ENCODE data around the gene TMEM95.
A peak's percentile ranks its signal among the peaks of the same experiment; 100 is the strongest.

The TMEM95 gene

DNA sequence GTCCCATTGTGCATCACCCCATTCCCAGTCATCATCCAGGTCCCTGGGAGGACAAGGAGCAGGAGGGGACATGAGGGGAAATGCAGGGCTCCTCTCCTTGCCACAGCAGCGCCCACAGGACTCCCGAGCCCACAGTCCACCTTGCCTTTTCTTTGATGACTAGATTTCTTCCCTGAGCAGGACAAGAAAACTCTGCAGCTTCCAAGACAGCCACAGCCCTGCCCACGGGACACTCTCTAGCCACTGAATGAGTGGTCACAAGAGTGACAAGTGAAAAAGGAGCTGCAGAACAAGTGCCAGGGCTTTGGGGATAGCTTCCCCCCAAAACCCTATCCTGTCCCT is 30.5 kb upstream of the TMEM95 start:
- no peak for DNase-seq (ENCODE audit: low read depth)
- TF ChIP-seq, protein P1, sequence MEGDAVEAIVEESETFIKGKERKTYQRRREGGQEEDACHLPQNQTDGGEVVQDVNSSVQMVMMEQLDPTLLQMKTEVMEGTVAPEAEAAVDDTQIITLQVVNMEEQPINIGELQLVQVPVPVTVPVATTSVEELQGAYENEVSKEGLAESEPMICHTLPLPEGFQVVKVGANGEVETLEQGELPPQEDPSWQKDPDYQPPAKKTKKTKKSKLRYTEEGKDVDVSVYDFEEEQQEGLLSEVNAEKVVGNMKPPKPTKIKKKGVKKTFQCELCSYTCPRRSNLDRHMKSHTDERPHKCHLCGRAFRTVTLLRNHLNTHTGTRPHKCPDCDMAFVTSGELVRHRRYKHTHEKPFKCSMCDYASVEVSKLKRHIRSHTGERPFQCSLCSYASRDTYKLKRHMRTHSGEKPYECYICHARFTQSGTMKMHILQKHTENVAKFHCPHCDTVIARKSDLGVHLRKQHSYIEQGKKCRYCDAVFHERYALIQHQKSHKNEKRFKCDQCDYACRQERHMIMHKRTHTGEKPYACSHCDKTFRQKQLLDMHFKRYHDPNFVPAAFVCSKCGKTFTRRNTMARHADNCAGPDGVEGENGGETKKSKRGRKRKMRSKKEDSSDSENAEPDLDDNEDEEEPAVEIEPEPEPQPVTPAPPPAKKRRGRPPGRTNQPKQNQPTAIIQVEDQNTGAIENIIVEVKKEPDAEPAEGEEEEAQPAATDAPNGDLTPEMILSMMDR (IDR thresholded peaks at IDR 0.05; ENCODE audit: insufficient read depth, low read depth, low read length, missing control alignments): no peak
- no peak overlapping the region for H3K4me3 ChIP-seq (ENCODE audit: low read depth, low read length)

DNA sequence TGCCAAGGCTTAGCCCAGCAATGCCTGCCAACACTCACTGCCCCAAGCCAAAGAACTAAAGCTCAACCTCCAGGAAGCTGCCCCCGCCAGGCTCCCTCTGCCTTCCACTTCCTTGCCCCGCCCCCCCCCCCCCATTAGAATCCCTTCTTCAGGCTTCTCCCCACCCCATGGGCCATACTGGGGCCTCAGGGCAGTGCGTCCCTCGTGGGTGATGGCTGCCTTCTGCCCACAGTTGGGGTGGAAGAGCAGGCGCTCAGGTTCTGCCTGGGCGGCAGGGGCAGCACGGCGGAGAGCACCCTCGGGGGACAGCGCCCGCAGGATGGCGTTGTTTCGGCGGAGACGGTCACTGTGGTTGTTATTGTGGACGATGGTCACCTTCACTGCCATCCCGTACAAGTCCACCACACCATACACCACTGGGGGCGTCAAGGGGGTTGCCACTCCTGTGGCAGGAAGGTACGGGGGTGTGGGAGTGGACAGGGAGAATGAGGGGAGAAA is 29.9 kb upstream of the TMEM95 start:
- TF ChIP-seq, protein P1 (IDR thresholded peaks at IDR 0.05; ENCODE audit: insufficient read depth, low read depth, low read length, missing control alignments): no peak
- no peak overlapping the region for H3K4me3 ChIP-seq (ENCODE audit: low read depth, low read length)
- no peak for DNase-seq (ENCODE audit: low read depth)

DNA sequence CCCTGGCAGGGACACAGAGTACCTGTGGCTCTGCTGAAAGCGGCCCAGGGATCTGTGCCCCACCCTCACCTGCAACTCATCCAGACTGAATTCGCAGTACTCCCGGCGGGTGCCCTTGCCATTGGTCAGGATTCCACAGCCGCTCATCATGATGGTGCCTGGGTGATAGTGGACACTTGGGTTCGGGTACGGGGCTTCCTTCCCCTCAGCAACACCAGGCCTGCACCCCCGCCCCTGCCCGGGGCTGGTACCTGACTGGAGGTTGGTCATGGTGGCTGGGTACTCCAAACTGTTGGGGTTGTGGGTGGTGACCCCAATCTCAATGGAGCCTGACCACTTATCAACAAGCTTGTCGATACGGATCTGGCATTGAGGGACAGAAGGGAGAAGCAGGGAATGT is 28.8 kb upstream of the TMEM95 start:
- no peak for DNase-seq (ENCODE audit: low read depth)
- TF ChIP-seq, protein P1 (IDR thresholded peaks at IDR 0.05; ENCODE audit: insufficient read depth, low read depth, low read length, missing control alignments): no peak
- no peak overlapping the region for H3K4me3 ChIP-seq (ENCODE audit: low read depth, low read length)

DNA sequence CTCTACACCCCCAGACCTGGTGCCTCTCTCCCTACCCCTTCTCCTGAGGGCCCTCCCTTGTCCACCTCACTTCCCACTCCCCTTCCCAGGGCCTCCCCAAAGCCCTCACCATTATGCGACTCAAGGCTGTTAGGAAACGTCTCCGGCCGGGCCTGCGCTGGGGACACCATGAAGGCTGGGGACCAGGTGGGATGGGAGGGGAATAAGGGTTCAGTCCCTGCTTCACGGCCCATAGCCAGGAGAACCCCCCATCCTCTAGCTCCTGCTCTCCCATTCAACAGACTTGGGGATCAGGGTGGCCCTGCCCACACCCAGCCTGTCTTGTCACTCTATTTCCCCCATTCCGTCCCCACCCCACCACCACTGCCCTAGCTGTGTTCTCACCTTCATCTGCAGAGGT is 27.9 kb upstream of the TMEM95 start:
- TF ChIP-seq, protein P1 (IDR thresholded peaks at IDR 0.05; ENCODE audit: insufficient read depth, low read depth, low read length, missing control alignments): no peak
- H3K4me3 ChIP-seq (ENCODE audit: low read depth, low read length): no peak overlapping the region

DNA sequence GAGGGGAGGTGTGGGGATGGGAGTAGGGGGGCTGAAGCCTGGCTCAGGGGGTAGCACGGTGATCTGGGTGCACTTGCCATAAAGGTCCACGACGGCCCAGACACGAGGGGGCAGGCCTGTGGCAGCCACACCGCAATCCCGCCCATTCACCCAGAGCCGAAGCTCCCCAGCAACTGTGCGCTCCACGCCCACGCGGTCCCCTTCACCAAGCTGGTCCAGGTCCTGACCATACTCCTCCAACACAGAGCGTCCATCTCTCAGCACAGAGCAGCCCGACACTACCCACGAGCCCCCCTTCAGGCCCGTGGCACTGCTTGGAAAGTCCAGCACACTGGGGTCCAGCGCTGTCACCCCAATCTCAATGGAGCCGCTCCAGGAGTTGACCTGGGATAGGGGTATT is 27.5 kb upstream of the TMEM95 start:
- H3K4me3 ChIP-seq (ENCODE audit: low read depth, low read length): no peak overlapping the region
- TF ChIP-seq, protein P1 (IDR thresholded peaks at IDR 0.05; ENCODE audit: insufficient read depth, low read depth, low read length, missing control alignments): no peak
- DNase-seq (ENCODE audit: low read depth): no peak

More for the DNA sequence above, 27.9 kb upstream of the TMEM95 start:
- DNase-seq (ENCODE audit: low read depth): no peak

DNA sequence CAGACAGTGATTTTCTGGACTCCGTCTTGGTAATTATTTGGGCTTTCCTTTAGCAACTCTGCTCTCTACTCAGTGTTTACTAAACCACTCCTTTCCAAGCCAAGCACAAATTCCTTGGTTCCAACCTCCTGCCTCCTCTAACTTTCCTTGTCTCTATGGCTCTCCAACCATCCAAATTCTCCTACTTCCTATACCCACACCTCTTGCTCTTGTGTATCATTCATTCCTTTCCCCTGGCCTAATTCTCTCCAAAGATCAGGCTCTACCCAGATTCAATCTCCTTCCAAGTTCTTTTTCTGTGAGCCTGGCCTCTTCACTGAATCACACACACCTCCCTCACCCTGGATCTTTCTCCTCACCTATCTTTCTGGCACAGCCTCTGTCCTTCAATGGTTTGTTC is 26.9 kb upstream of the TMEM95 start:
- peak overlapping the region; percentile 74 for H3K4me3 ChIP-seq (ENCODE audit: low read depth, low read length)
- TF ChIP-seq, protein P1 (IDR thresholded peaks at IDR 0.05; ENCODE audit: insufficient read depth, low read depth, low read length, missing control alignments): no peak

DNA sequence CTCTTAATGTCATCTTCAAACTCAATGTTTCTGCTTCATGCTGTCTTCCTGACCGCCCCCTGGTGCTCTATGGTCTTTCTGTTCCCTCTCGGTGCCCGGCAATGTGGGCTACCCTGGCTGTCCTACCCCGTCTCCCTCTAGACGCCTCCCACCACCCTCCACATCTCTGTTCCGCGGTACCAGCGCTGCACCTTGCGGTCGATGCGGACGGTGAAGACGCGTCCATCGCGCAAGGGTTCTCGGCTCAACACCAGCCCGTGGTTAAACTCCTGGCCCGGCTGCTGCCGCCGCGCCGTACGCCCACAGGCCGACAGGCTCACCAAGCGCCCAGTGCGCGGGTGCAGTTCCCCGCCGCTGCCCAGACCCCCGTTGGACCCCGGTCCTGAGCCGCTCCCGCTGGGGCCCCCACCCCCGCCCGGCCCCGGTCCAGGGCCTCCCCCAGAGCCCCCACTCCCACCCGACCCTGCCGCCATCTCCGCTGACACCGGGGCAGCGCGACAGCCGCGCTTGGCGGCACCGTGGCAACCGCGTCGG is 26.0 kb upstream of the TMEM95 start, which contains the start of gene NEURL4:
NEURL4 (minus strand) TSS at position 496 of the 534 bp plus-strand sequence; CDS start at position 473, 23 bp downstream.
- peak within 1 kb of the TSS; percentile 74 for H3K4me3 ChIP-seq (ENCODE audit: low read depth, low read length)
- TF ChIP-seq, protein P1 (IDR thresholded peaks at IDR 0.05; ENCODE audit: insufficient read depth, low read depth, low read length, missing control alignments): no peak
- DNase-seq (ENCODE audit: low read depth): peak; percentile 51

More for the DNA sequence above, 26.9 kb upstream of the TMEM95 start:
- DNase-seq (ENCODE audit: low read depth): no peak
